Neutrophil (primary cell): ENCODE results near the gene MECR.

ENCODE experiments used
- H3K27ac ChIP-seq: fragments of 200-600 bp; sonication (generic); 2 replicates; pipeline ENCODE4 v1.5.1; 2016; ENCODE audit warnings: mild to moderate bottlenecking, moderate library complexity
- H3K27me3 ChIP-seq: fragments of 200-600 bp; sonication (generic); 2 replicates; pipeline ENCODE4 v1.6.0; 2016; ENCODE audit warnings: mild to moderate bottlenecking
- H3K36me3 ChIP-seq: fragments of 200-600 bp; sonication (generic); 2 replicates; pipeline ENCODE4 v1.5.1; 2017
- H3K4me1 ChIP-seq, 2 experiments: fragments of 200-600 bp in 1 of 2; sonication (generic) in 1 of 2; 1 replicate in 1 of 2; 2 replicates in 1 of 2; pipeline versions ENCODE4 v1.5.1 to v1.6.1; 2013 to 2016; ENCODE audit warnings: low read depth in 1 of 2, low read length in 1 of 2, mild to moderate bottlenecking in 1 of 2, moderate library complexity in 1 of 2; ENCODE audit not compliant: control insufficient read depth in 1 of 2, insufficient read depth in 1 of 2
- H3K4me3 ChIP-seq, 2 experiments: fragments of 200-600 bp in 1 of 2; sonication (generic) in 1 of 2; 1 replicate in 1 of 2; 2 replicates in 1 of 2; pipeline ENCODE4 v1.5.1; 2013 to 2016; ENCODE audit warnings: low read depth in 1 of 2, low read length in 1 of 2, mild to moderate bottlenecking in 1 of 2, moderate library complexity in 1 of 2
- H3K9me3 ChIP-seq: fragments of 200-600 bp; sonication (generic); 2 replicates; pipeline ENCODE4 v1.5.1; 2016
- CTCF ChIP-seq: fragments of 200-600 bp; sonication (generic); IDR thresholded peaks from 2 replicates; pipeline ENCODE4 v1.5.1; 2016; ENCODE audit warnings: antibody characterized with exemption

Gene MECR

GRCh38 chr1:29272147-29272907, 41.6 kb upstream of the MECR start:
- no peak overlapping the region for H3K4me3 ChIP-seq
- H3K27me3 ChIP-seq: peaks cover 51% of the 10 kb centered on the region
- H3K27ac ChIP-seq: no peak overlapping the region
- no peaks in the 10 kb centered on the region for H3K36me3 ChIP-seq
- TF ChIP-seq CTCF: no peak
- no peaks in the 10 kb centered on the region for H3K9me3 ChIP-seq
- no peaks in the 10 kb centered on the region for H3K4me1 ChIP-seq

GRCh38 chr1:29271724-29272123, 41.0 kb upstream of the MECR start:
- H3K9me3 ChIP-seq: no peaks in the 10 kb centered on the region
- no peak overlapping the region for H3K27ac ChIP-seq
- H3K36me3 ChIP-seq: no peaks in the 10 kb centered on the region
- no peak overlapping the region for H3K4me3 ChIP-seq
- no peaks in the 10 kb centered on the region for H3K4me1 ChIP-seq
- no peak for TF ChIP-seq CTCF
- H3K27me3 ChIP-seq: peaks cover 57% of the 10 kb centered on the region

- no peaks in the 10 kb centered on the region for H3K9me3 ChIP-seq
- no peaks in the 10 kb centered on the region for H3K36me3 ChIP-seq
- H3K4me1 ChIP-seq: no peaks in the 10 kb centered on the region
- no peak overlapping the region for H3K27ac ChIP-seq
- H3K27me3 ChIP-seq: peaks cover 64% of the 10 kb centered on the region
- TF ChIP-seq CTCF: no peak
- no peak overlapping the region for H3K4me3 ChIP-seq
These were observed 40.3 kb upstream of the MECR start for GRCh38 chr1:29270929-29271521.

GRCh38 chr1:29269382-29269781, 38.6 kb upstream of the MECR start:
- H3K4me3 ChIP-seq: no peak overlapping the region
- TF ChIP-seq CTCF: no peak
- no peaks in the 10 kb centered on the region for H3K36me3 ChIP-seq
- H3K4me1 ChIP-seq: no peaks in the 10 kb centered on the region
- peaks cover 79% of the 10 kb centered on the region for H3K27me3 ChIP-seq
- H3K9me3 ChIP-seq: no peaks in the 10 kb centered on the region
- no peak overlapping the region for H3K27ac ChIP-seq

- no peak overlapping the region for H3K27ac ChIP-seq
- no peaks in the 10 kb centered on the region for H3K36me3 ChIP-seq
- no peak overlapping the region for H3K4me3 ChIP-seq
- H3K9me3 ChIP-seq: no peaks in the 10 kb centered on the region
- peaks cover 95% of the 10 kb centered on the region for H3K27me3 ChIP-seq
- H3K4me1 ChIP-seq: no peaks in the 10 kb centered on the region
- no peak for TF ChIP-seq CTCF
These were observed 36.8 kb upstream of the MECR start for GRCh38 chr1:29267321-29268070.
